CD4-positive, alpha-beta T cell (primary cell): ENCODE measurements around the gene SKA1. TPM values are rescaled to one million over a fixed set of nuclear protein-coding genes. Genes with fewer than 3 reads are reported as not detected.

Experiments used
- ATAC-seq: fragments of 200-7000 bp; cut with Tn5 transposase; one replicate; pipeline ENCODE4 v1.10.0; 2022; ENCODE audit warnings: mild to moderate bottlenecking; ENCODE audit not compliant: poor library complexity
- CTCF ChIA-PET: fragments of 350-600 bp; sonication (Branson Sonifier 250); formaldehyde crosslinking; loops from one replicate; lab custom pipeline; 2021; ENCODE audit warnings: antibody characterized with exemption, inconsistent platforms; lab: Charles Lee
- POLR2A ChIA-PET: fragments of 350-600 bp; sonication (Branson Sonifier 250); formaldehyde crosslinking; loops from one replicate; lab custom pipeline; 2021; ENCODE audit warnings: antibody characterized with exemption, inconsistent platforms; lab: Charles Lee
- DNase-seq, 14 experiments: peaks; one replicate each; pipeline ENCODE4 v3.0.0-alpha.2; 2013 to 2020; ENCODE audit warnings: mixed read lengths in 2 of 14
- H3K27ac ChIP-seq, 2 donors: one replicate each; pipeline versions ENCODE4 v1.5.1 to v1.7.0; 2013; ENCODE audit warnings: low read length in 2 of 2, low read depth in 1 of 2, mild to moderate bottlenecking in 1 of 2
- H3K27me3 ChIP-seq, 2 experiments: 1 replicate in 1 of 2; 2 replicates in 1 of 2; pipeline versions ENCODE4 v1.6.1 to v1.7.0; 2013; ENCODE audit warnings: low read length in 2 of 2, control low read depth in 1 of 2, mild to moderate bottlenecking in 1 of 2, moderate library complexity in 1 of 2; ENCODE audit not compliant: insufficient read depth in 2 of 2, control insufficient read depth in 1 of 2
- H3K36me3 ChIP-seq: one replicate; pipeline ENCODE4 v1.6.1; 2013; ENCODE audit warnings: low read length, control low read depth; ENCODE audit not compliant: insufficient read depth
- H3K4me1 ChIP-seq: one replicate; pipeline ENCODE4 v1.6.1; 2013; ENCODE audit warnings: low read length, control low read depth; ENCODE audit not compliant: insufficient read depth
- H3K4me3 ChIP-seq: one replicate; pipeline ENCODE4 v1.5.1; 2013; ENCODE audit warnings: mild to moderate bottlenecking, low read length, moderate library complexity
- H3K9me3 ChIP-seq, 2 experiments: 1 replicate in 1 of 2; 2 replicates in 1 of 2; pipeline versions ENCODE4 v1.6.1 to v1.7.0; 2013; ENCODE audit warnings: low read length in 2 of 2, mild to moderate bottlenecking in 2 of 2, control low read depth in 1 of 2, moderate library complexity in 1 of 2; ENCODE audit not compliant: control insufficient read depth in 1 of 2, insufficient read depth in 1 of 2
- H3K27ac Mint-ChIP-seq: one replicate; pipeline ENCODE4 v1.8.0; 2020; ENCODE audit warnings: mixed read lengths
- H3K27me3 Mint-ChIP-seq: one replicate; pipeline ENCODE4 v1.8.0; 2021; ENCODE audit warnings: mixed read lengths
- H3K36me3 Mint-ChIP-seq: one replicate; pipeline ENCODE4 v1.8.0; 2021; ENCODE audit warnings: low read depth, mixed read lengths
- H3K4me1 Mint-ChIP-seq: one replicate; pipeline ENCODE4 v1.8.0; 2021; ENCODE audit warnings: low read depth, mixed read lengths
- H3K4me3 Mint-ChIP-seq: one replicate; pipeline ENCODE4 v1.8.0; 2020; ENCODE audit warnings: mild to moderate bottlenecking, mixed read lengths
- H3K9me3 Mint-ChIP-seq: one replicate; pipeline ENCODE4 v1.8.0; 2020; ENCODE audit warnings: mixed read lengths
- CTCF ChIP-seq: fragments of 200-600 bp; IDR thresholded peaks from one replicate; pipeline ENCODE4 v1.8.0; 2022; ENCODE audit warnings: antibody characterized with exemption, mild to moderate bottlenecking
- intact Hi-C, 2 experiments: fragments of 100-400 bp; cut with DNase I in 1 of 2; cut with micrococcal nuclease in 1 of 2; formaldehyde crosslinking; loops; one replicate each; pipeline versions ENCODE4 v1.15.1 to v1.9.0; 2023 to 2025; cut with DNase I, micrococcal nuclease
- total RNA-seq, 174 experiments: library from RNA in 2 of 174; stranded (reverse) in 2 of 174; gene quantifications; one replicate each; pipeline ENCODE4 v1.2.3 and lab custom pipeline; 2021 to 2026

SKA1 gene
- total RNA-seq, 2 experiments from 2014 or later, result 0.08 to 0.20 TPM

- no peaks in the 10 kb centered on the region for H3K36me3 ChIP-seq
- CTCF ChIA-PET, result interaction anchor here (0.6 kb wide), 1 partner anchor 27 kb away, joined by 3 read pairs; no protein-coding TSS in a partner anchor
- TF ChIP-seq CTCF, result no peak
- Mint-ChIP-seq H3K36me3 (no peaks in the 10 kb centered on the region), H3K4me3 (no peak overlapping the region), H3K27me3 (peaks cover 29% of the 10 kb centered on the region), H3K9me3 (no peaks in the 10 kb centered on the region), H3K27ac (no peak overlapping the region), H3K4me1 (peaks cover 4% of the 10 kb centered on the region)
- H3K4me3 ChIP-seq, result no peak overlapping the region
- H3K9me3 ChIP-seq, result no peaks in the 10 kb centered on the region
- peaks cover 6% of the 10 kb centered on the region for H3K4me1 ChIP-seq
- POLR2A ChIA-PET, result no interaction called here
- no peak overlapping the region for H3K27ac ChIP-seq
- H3K27me3 ChIP-seq, result no peaks in the 10 kb centered on the region
- ATAC-seq (no peak), DNase-seq (no peak)
- intact Hi-C loops, result loop anchor here (2.0 to 5.0 kb wide), 8 partner anchors 73 to 1683 kb away; partner anchors contain the start of genes CXXC1 (in 2 of the 2) and CFAP53 (in 1 of the 2)
These were observed 15.0 kb upstream of the SKA1 start for GRCh38 chr18:50359806-50360205.

DNA sequence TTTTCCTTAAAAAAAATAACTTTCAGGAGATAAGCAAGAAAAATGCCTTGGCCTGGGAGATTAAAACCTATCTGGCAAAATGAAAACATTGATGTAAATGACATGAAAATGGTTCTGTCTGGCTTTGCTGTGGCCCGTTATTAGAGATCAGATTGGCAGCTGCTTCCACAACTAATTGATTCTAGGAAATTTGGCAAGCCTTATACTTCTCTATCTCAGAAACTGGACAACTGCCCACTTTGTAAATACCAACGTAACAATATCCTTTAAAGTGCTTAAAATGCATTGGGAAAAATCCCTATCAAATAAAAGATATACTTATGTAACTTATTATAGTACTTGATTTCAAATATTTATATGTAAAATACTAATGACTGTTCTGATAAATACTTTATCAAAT lies 14.2 kb upstream of the SKA1 start:
- peaks cover 31% of the 10 kb centered on the region for H3K27me3 Mint-ChIP-seq
- H3K36me3 Mint-ChIP-seq, result no peaks in the 10 kb centered on the region
- Histone ChIP-seq H3K9me3 (no peaks in the 10 kb centered on the region), H3K27me3 (no peaks in the 10 kb centered on the region), H3K27ac (no peak overlapping the region), H3K36me3 (no peaks in the 10 kb centered on the region), H3K4me1 (peaks cover 6% of the 10 kb centered on the region), H3K4me3 (no peak overlapping the region)
- H3K4me3 Mint-ChIP-seq, result no peak overlapping the region
- intact Hi-C loops, result no loop called here
- no peak for DNase-seq
- no peak for TF ChIP-seq CTCF
- H3K9me3 Mint-ChIP-seq, result no peaks in the 10 kb centered on the region
- H3K27ac Mint-ChIP-seq, result no peak overlapping the region
- peaks cover 4% of the 10 kb centered on the region for H3K4me1 Mint-ChIP-seq
- ATAC-seq, result no peak
- ChIA-PET CTCF (no interaction called here), POLR2A (no interaction called here)

DNA sequence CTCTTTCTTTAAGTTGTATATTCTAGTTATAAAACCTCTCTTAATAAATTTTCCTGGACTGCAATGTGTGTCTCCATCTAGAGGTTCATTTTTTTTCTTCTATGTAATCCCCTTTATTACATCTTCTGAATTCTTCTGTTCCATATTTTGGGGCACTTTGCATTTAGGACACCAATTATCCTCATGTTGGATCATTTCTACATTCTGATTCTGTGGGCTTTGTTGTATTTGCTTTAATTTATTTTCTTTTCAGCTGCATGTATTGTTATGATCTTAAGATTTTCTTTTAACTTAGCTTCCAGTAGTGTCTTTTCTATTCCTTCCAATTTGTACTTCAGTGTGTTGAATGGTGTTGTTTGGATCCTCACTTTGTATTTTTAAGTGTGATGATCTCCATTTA lies 5.2 kb upstream of the SKA1 start:
- H3K4me3 ChIP-seq, result no peak overlapping the region
- Mint-ChIP-seq H3K27ac (no peak overlapping the region), H3K36me3 (no peaks in the 10 kb centered on the region), H3K4me1 (peaks cover 6% of the 10 kb centered on the region), H3K27me3 (peaks cover 13% of the 10 kb centered on the region), H3K4me3 (no peak overlapping the region), H3K9me3 (no peaks in the 10 kb centered on the region)
- ChIA-PET POLR2A (no interaction called here), CTCF (no interaction called here)
- peaks cover 4% of the 10 kb centered on the region for H3K4me1 ChIP-seq
- intact Hi-C loops, result loop anchor here in 1 of 2 experiments (5.0 kb wide), 1 partner anchor 557 kb away; the partner anchor contains the start of gene ACAA2
- H3K27me3 ChIP-seq, result peaks cover 0 to 3% of the 10 kb centered on the region in 2 experiments
- no peak for ATAC-seq
- TF ChIP-seq CTCF, result no peak
- no peak for DNase-seq
- no peaks in the 10 kb centered on the region for H3K36me3 ChIP-seq
- no peak overlapping the region for H3K27ac ChIP-seq
- peaks cover 3 to 10% of the 10 kb centered on the region in 2 experiments for H3K9me3 ChIP-seq
